ENCODE results near the gene ANKRD55. TPM values are rescaled to one million over a fixed set of nuclear protein-coding genes. Genes with fewer than 3 reads are reported as not detected.
"Not testable (repeated sequence)": the region's sequence is repeated elsewhere in the genome, so short reads cannot be mapped to it uniquely, and the experiment has no call there.

The ANKRD55 gene
- total RNA-seq, 1 experiment from 2014 or later, result not detected

DNA sequence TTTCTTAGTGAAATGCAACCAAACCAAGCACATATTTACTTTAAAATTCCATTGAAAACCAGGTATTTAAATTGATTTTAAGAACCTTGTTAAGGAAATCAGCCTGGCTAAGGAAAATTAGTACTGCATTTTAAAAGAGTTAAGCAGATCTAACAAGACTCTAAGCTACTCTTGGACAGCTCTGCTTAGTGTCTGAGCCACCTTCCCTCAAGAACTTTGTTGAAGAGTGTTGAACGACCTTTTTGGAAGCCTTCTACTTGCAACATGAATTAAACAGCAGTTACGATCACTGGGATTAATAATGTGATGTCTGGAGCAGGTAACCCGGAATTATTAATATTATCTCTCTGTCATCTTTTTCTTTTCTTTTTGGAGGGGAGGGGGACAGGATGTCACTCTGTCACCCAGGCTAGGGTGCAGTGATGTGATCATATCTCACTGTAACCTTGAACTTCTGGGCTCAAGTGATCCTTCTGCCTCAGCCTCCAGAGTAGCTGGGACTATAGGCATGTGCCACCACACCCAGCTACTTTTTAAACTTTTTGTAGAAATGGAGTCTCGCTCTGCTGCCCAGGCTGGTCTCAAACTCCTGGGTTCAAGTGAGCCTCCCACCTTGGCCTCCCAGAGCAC, 74.7 kb downstream of the ANKRD55 start:
- Histone ChIP-seq H2AFZ (ENCODE audit: low read length) (no peak overlapping the region), H3K4me3 (ENCODE audit: low read length) (no peak overlapping the region), H3K9me3 (ENCODE audit: low read length) (no peaks in the 10 kb centered on the region), H3K27ac (ENCODE audit: low read length) (no peak overlapping the region), H3F3A (ENCODE audit: low read length, unreplicated experiment) (no peaks in the 10 kb centered on the region), H3K4me2 (ENCODE audit: low read length) (no peak overlapping the region), H3K27me3 (ENCODE audit: low read length) (no peaks in the 10 kb centered on the region), H3K36me3 (ENCODE audit: low read depth, low read length) (no peaks in the 10 kb centered on the region), H4K20me1 (ENCODE audit: low read length) (no peaks in the 10 kb centered on the region), H3K79me2 (ENCODE audit: low read length) (no peaks in the 10 kb centered on the region), H3K9me2 (replicated peaks; ENCODE audit: low read length) (no peaks in the 10 kb centered on the region), H3K9ac (ENCODE audit: low read length) (no peak overlapping the region), H3K4me1 (ENCODE audit: insufficient read depth, low read length) (no peaks in the 10 kb centered on the region)
- intact Hi-C loops (cut with micrococcal nuclease), result no loop called here
- TF ChIP-seq CTCF (conservative IDR thresholded peaks at IDR 0.05; ENCODE audit: low read depth, low read length), result no peak
- TF ChIP-seq EZH2 (IDR thresholded peaks at IDR 0.05; ENCODE audit: low read length, unreplicated experiment), result no peak
- no peak for TF ChIP-seq EZH2phosphoT487 (IDR thresholded peaks at IDR 0.05; ENCODE audit: borderline replicate concordance, low read length)
- POLR2A ChIA-PET (ENCODE audit: unreplicated experiment), result no interaction called here
- DNase-seq (no peak), ATAC-seq (no peak)
- CTCF ChIA-PET, result no interaction called here
- BruUV-seq (replicated peaks), result no TSS peak

DNA sequence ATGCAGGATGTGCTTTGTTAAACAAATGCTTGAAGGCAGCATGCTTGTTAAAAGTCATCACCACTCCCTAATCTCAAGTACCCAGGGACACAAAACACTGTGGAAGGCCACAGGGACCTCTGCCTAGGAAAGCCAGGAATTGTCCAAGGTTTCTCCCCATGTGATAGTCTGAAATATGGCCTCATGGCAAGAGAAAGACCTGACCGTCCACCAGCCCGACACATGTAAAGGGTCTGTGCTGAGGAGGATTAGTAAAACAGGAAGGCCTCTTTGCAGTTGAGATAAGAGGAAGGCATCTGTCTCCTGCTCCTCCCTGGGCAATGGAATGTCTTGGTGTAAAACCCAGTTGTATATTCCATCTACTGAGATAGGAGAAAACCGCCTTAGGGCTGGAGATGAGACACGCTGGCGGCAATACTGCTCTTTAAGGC, 75.9 kb downstream of the ANKRD55 start:
- H3K79me2 ChIP-seq (ENCODE audit: low read length); H3K27ac ChIP-seq (ENCODE audit: low read length); H3F3A ChIP-seq (ENCODE audit: low read length, unreplicated experiment); H3K9ac ChIP-seq (ENCODE audit: low read length); H3K9me3 ChIP-seq (ENCODE audit: low read length); H4K20me1 ChIP-seq (ENCODE audit: low read length); POLR2A ChIA-PET (ENCODE audit: unreplicated experiment); H3K27me3 ChIP-seq (ENCODE audit: low read length); ATAC-seq; H2AFZ ChIP-seq (ENCODE audit: low read length); H3K36me3 ChIP-seq (ENCODE audit: low read depth, low read length); intact Hi-C loops (cut with micrococcal nuclease); BruUV-seq (replicated peaks); CTCF ChIA-PET; DNase-seq; H3K4me1 ChIP-seq (ENCODE audit: insufficient read depth, low read length); H3K4me2 ChIP-seq (ENCODE audit: low read length); H3K4me3 ChIP-seq (ENCODE audit: low read length); H3K9me2 ChIP-seq (replicated peaks; ENCODE audit: low read length): not testable (repeated sequence)

GRCh38 chr5:56156585-56157190, 76.4 kb downstream of the ANKRD55 start:
- POLR2A ChIA-PET (ENCODE audit: unreplicated experiment); H4K20me1 ChIP-seq (ENCODE audit: low read length); H3K27me3 ChIP-seq (ENCODE audit: low read length); H3K27ac ChIP-seq (ENCODE audit: low read length); H2AFZ ChIP-seq (ENCODE audit: low read length); DNase-seq; CTCF ChIA-PET; H3K9ac ChIP-seq (ENCODE audit: low read length); H3K9me3 ChIP-seq (ENCODE audit: low read length); BruUV-seq (replicated peaks); H3K4me1 ChIP-seq (ENCODE audit: insufficient read depth, low read length); H3K9me2 ChIP-seq (replicated peaks; ENCODE audit: low read length); ATAC-seq; H3K36me3 ChIP-seq (ENCODE audit: low read depth, low read length); intact Hi-C loops (cut with micrococcal nuclease); H3K4me2 ChIP-seq (ENCODE audit: low read length); H3F3A ChIP-seq (ENCODE audit: low read length, unreplicated experiment); H3K4me3 ChIP-seq (ENCODE audit: low read length); H3K79me2 ChIP-seq (ENCODE audit: low read length): not testable (repeated sequence)
